CD14-positive monocyte (primary cell): Measurements from ENCODE around the gene PPFIBP1. TPM values are rescaled to one million over a fixed set of nuclear protein-coding genes. Genes with fewer than 3 reads are reported as not detected.

Experiments
- DNase-seq, 3 donors: peaks; one replicate each; pipeline ENCODE4 v3.0.0-alpha.2; 2011 to 2022
- H2AFZ ChIP-seq: 2 replicates; pipeline ENCODE4 v1.6.0; 2012; ENCODE audit warnings: mild to moderate bottlenecking, low read depth, low read length, inconsistent platforms; ENCODE audit not compliant: insufficient read depth, poor library complexity, severe bottlenecking
- H3K27ac ChIP-seq, 2 donors: 1 replicate in 1 of 2; 2 replicates in 1 of 2; pipeline ENCODE4 v1.5.1; 2012 to 2013; ENCODE audit warnings: low read length in 2 of 2, control low read depth in 1 of 2, inconsistent platforms in 1 of 2, low read depth in 1 of 2, mild to moderate bottlenecking in 1 of 2
- H3K27me3 ChIP-seq, 2 donors: one replicate each; pipeline versions ENCODE4 v1.6.0 to v1.6.1; 2011 to 2013; ENCODE audit warnings: low read length in 2 of 2; ENCODE audit not compliant: control insufficient read depth in 2 of 2, insufficient read depth in 2 of 2
- H3K36me3 ChIP-seq, 2 donors: replicated peaks in 1 of 2; 1 replicate in 1 of 2; 2 replicates in 1 of 2; pipeline versions ENCODE4 v1.5.1 to v1.6.1; 2012 to 2013; ENCODE audit warnings: low read length in 2 of 2, control low read depth in 1 of 2, inconsistent platforms in 1 of 2, mild to moderate bottlenecking in 1 of 2; ENCODE audit not compliant: insufficient read depth in 2 of 2, control insufficient read depth in 1 of 2
- H3K4me1 ChIP-seq, 2 donors: 1 replicate in 1 of 2; 2 replicates in 1 of 2; pipeline versions ENCODE4 v1.5.1 to v1.6.1; 2012 to 2013; ENCODE audit warnings: low read length in 2 of 2, control low read depth in 1 of 2, inconsistent platforms in 1 of 2, mild to moderate bottlenecking in 1 of 2, moderate library complexity in 1 of 2; ENCODE audit not compliant: insufficient read depth in 2 of 2, control insufficient read depth in 1 of 2
- H3K4me2 ChIP-seq: replicated peaks from 2 replicates; pipeline ENCODE3; 2012; ENCODE audit warnings: low read length, moderate library complexity, mild to moderate bottlenecking; ENCODE audit not compliant: poor library complexity, severe bottlenecking; ENCODE audit errors: extremely low read depth
- H3K4me3 ChIP-seq, 3 experiments: fragments of 200-600 bp in 1 of 3; sonication (generic) in 1 of 3; replicated peaks in 1 of 3; 1 replicate in 2 of 3; 2 replicates in 1 of 3; pipeline ENCODE4 v1.5.1; 2011 to 2013; ENCODE audit warnings: low read length in 3 of 3, mild to moderate bottlenecking in 3 of 3, control low read depth in 2 of 3, low read depth in 2 of 3, inconsistent platforms in 1 of 3, moderate library complexity in 1 of 3
- H3K79me2 ChIP-seq: 2 replicates; pipeline ENCODE4 v1.6.0; 2012; ENCODE audit warnings: mild to moderate bottlenecking, control low read depth, inconsistent platforms, low read length, moderate library complexity; ENCODE audit not compliant: insufficient read depth
- H3K9ac ChIP-seq: 2 replicates; pipeline ENCODE4 v1.6.0; 2017; ENCODE audit warnings: low read length, mild to moderate bottlenecking; ENCODE audit not compliant: insufficient read depth, poor library complexity, severe bottlenecking
- H3K9me3 ChIP-seq, 2 donors: replicated peaks in 1 of 2; 1 replicate in 1 of 2; 2 replicates in 1 of 2; pipeline versions ENCODE4 v1.5.1 to v1.6.1; 2012 to 2013; ENCODE audit warnings: low read length in 2 of 2, control low read depth in 1 of 2; ENCODE audit not compliant: control insufficient read depth in 1 of 2, insufficient read depth in 1 of 2
- H4K20me1 ChIP-seq: 2 replicates; pipeline ENCODE4 v1.6.0; 2012; ENCODE audit warnings: mild to moderate bottlenecking, low read length, control low read depth, moderate library complexity; ENCODE audit not compliant: insufficient read depth
- H3K27ac Mint-ChIP-seq, 7 donors: one replicate each; pipeline ENCODE4 v1.8.0; 2020; ENCODE audit warnings: mild to moderate bottlenecking in 7 of 7, mixed read lengths in 7 of 7, moderate library complexity in 6 of 7, inconsistent platforms in 2 of 7
- H3K27me3 Mint-ChIP-seq, 3 donors: one replicate each; pipeline ENCODE4 v1.8.0; 2021 to 2022; ENCODE audit warnings: low read depth in 3 of 3, mild to moderate bottlenecking in 3 of 3, mixed read lengths in 3 of 3, moderate library complexity in 3 of 3, inconsistent platforms in 1 of 3
- H3K36me3 Mint-ChIP-seq, 2 donors: one replicate each; pipeline ENCODE4 v1.8.0; 2020; ENCODE audit warnings: mixed read lengths in 2 of 2, inconsistent platforms in 1 of 2, mild to moderate bottlenecking in 1 of 2
- H3K4me1 Mint-ChIP-seq: one replicate; pipeline ENCODE4 v1.8.0; 2020; ENCODE audit warnings: mild to moderate bottlenecking, mixed read lengths
- H3K4me3 Mint-ChIP-seq, 2 donors: one replicate each; pipeline ENCODE4 v1.8.0; 2020; ENCODE audit warnings: mild to moderate bottlenecking in 2 of 2, mixed read lengths in 2 of 2, moderate library complexity in 1 of 2
- H3K9me3 Mint-ChIP-seq, 7 donors: one replicate each; pipeline ENCODE4 v1.8.0; 2020 to 2022; ENCODE audit warnings: mixed read lengths in 7 of 7, mild to moderate bottlenecking in 6 of 7, moderate library complexity in 6 of 7, inconsistent platforms in 2 of 7
- CTCF ChIP-seq: fragments of 200-600 bp; IDR thresholded peaks from one replicate; pipeline ENCODE4 v1.8.0; 2022; ENCODE audit warnings: antibody characterized with exemption, mild to moderate bottlenecking
- WGBS: methylation state at CpG from one replicate; pipeline ENCODE4 v1.1.5; 2013; ENCODE audit warnings: missing lambda C conversion rate; ENCODE audit not compliant: insufficient coverage; 5-methylcytosine and 5-hydroxymethylcytosine counted together
- intact Hi-C, 2 donors: fragments of 100-400 bp; cut with micrococcal nuclease; formaldehyde crosslinking; loops; one replicate each; pipeline versions ENCODE4 v1.15.0 to v1.15.1; 2023
- polyA plus RNA-seq, 3 donors: library from polyadenylated mRNA; depleted of rRNA in 1 of 3; unstranded in 2 of 3; stranded (reverse) in 1 of 3; fragments of 300-500 nt in 2 of 3; fragments of >200 nt in 1 of 3; fragmentation: Illumina TruSeq in 2 of 3; gene quantifications; 1 replicate in 2 of 3; 2 replicates in 1 of 3; pipeline ENCODE4 v1.2.3, GENCODE V29; 2012 to 2021

Gene PPFIBP1
- polyA plus RNA-seq, 3 donors = 0.25 to 0.79 (median 0.53) TPM

DNA sequence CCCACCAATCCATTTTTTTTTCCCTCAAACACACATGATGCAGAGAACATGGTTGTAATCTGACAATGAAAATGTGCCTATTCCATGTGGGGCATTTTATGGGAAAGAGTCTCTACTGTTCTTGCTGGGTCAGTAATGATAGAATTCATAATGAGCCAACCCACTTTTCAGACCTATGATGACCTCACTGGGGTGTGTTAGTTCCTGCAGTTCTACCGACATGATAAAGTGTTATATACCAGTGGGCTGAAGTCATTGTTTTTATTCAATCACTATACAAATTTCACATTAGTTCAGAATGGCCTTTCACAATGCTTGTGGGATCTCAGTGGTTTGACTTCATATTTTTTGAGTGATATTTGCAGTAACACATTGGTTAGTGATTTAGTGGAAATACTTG lies 47.5 kb downstream of the PPFIBP1 start:
- Histone ChIP-seq H4K20me1 (no peaks in the 10 kb centered on the region), H3K9me3 (no peaks in the 10 kb centered on the region), H3K27me3 (no peaks in the 10 kb centered on the region), H3K4me3 (no peak overlapping the region), H3K4me1 (no peaks in the 10 kb centered on the region), H3K36me3 (no peaks in the 10 kb centered on the region), H3K4me2 (no peak overlapping the region), H2AFZ (no peak overlapping the region), H3K79me2 (no peaks in the 10 kb centered on the region), H3K27ac (no peak overlapping the region), H3K9ac (no peak overlapping the region)
- DNase-seq = no peak
- Mint-ChIP-seq H3K9me3 (peaks cover 0 to 2% (median 0%) of the 10 kb centered on the region in 7 donors), H3K4me1 (peaks cover 2% of the 10 kb centered on the region), H3K27me3 (peaks cover 0 to 1% (median 0%) of the 10 kb centered on the region in 3 donors), H3K4me3 (no peak overlapping the region), H3K27ac (no peak overlapping the region), H3K36me3 (no peaks in the 10 kb centered on the region)
- no CpG with 5 or more reads among the region's 1 CpG for WGBS
- TF ChIP-seq CTCF = no peak
- intact Hi-C loops = no loop called here

GRCh38 chr12:27572486-27573255 lies 48.7 kb downstream of the PPFIBP1 start:
- Histone ChIP-seq H3K9me3 (no peaks in the 10 kb centered on the region), H3K4me1 (no peaks in the 10 kb centered on the region), H2AFZ (no peak overlapping the region), H3K4me2 (no peak overlapping the region), H4K20me1 (no peaks in the 10 kb centered on the region), H3K4me3 (no peak overlapping the region), H3K27ac (no peak overlapping the region), H3K27me3 (no peaks in the 10 kb centered on the region), H3K79me2 (no peaks in the 10 kb centered on the region), H3K9ac (no peak overlapping the region), H3K36me3 (no peaks in the 10 kb centered on the region)
- 80% methylated on average over 1 of the region's 2 CpGs for WGBS
- H3K36me3 Mint-ChIP-seq = no peaks in the 10 kb centered on the region
- H3K27ac Mint-ChIP-seq = no peak overlapping the region
- DNase-seq = no peak
- peaks cover 0 to 1% (median 0%) of the 10 kb centered on the region in 3 donors for H3K27me3 Mint-ChIP-seq
- no peak overlapping the region for H3K4me3 Mint-ChIP-seq
- intact Hi-C loops = no loop called here
- no peak for TF ChIP-seq CTCF
- H3K9me3 Mint-ChIP-seq = peaks cover 0 to 2% (median 0%) of the 10 kb centered on the region in 7 donors
- H3K4me1 Mint-ChIP-seq = peaks cover 2% of the 10 kb centered on the region
